Smooth muscle cell (in vitro differentiated cells): Measurements from ENCODE around the gene CXCL3. TPM values are rescaled to one million over a fixed set of nuclear protein-coding genes. Genes with fewer than 3 reads are reported as not detected.
A peak's percentile ranks its signal among the peaks of the same experiment; 100 is the strongest.

ENCODE experiments used
- DNase-seq: peaks from one replicate; lab custom pipeline; 2025; ENCODE audit not compliant: unreplicated experiment; lab: John Stamatoyannopoulos, UW
- H2AFZ ChIP-seq: fragments of 200-600 bp; sonication (generic); 2 replicates; pipeline ENCODE4 v1.6.0; 2016; ENCODE audit warnings: antibody characterized with exemption, low read depth, mild to moderate bottlenecking
- H3F3A ChIP-seq: fragments of 200-600 bp; sonication (generic); 2 replicates; pipeline ENCODE4 v1.6.0; 2017; ENCODE audit warnings: antibody characterized with exemption, low read depth
- H3K27ac ChIP-seq: fragments of 200-600 bp; sonication (generic); 2 replicates; pipeline ENCODE4 v1.5.1; 2016; ENCODE audit warnings: low read depth, mild to moderate bottlenecking
- H3K27me3 ChIP-seq: fragments of 200-600 bp; sonication (generic); 2 replicates; pipeline ENCODE4 v1.6.1; 2016; ENCODE audit warnings: low read depth, mild to moderate bottlenecking
- H3K36me3 ChIP-seq: fragments of 200-600 bp; sonication (generic); 2 replicates; pipeline ENCODE4 v1.5.1; 2016; ENCODE audit warnings: low read depth
- H3K4me1 ChIP-seq: fragments of 200-600 bp; sonication (generic); 2 replicates; pipeline ENCODE4 v1.5.1; 2016; ENCODE audit warnings: low read depth
- H3K4me2 ChIP-seq: fragments of 200-600 bp; sonication (generic); 2 replicates; pipeline ENCODE4 v1.6.0; 2016; ENCODE audit warnings: mild to moderate bottlenecking
- H3K4me3 ChIP-seq: fragments of 200-600 bp; sonication (generic); 2 replicates; pipeline ENCODE4 v1.5.1; 2016; ENCODE audit warnings: mild to moderate bottlenecking
- H3K79me2 ChIP-seq: fragments of 200-600 bp; sonication (generic); 2 replicates; pipeline ENCODE4 v1.6.0; 2016; ENCODE audit warnings: low read depth, mild to moderate bottlenecking
- H3K9ac ChIP-seq: fragments of 200-600 bp; sonication (generic); 2 replicates; pipeline ENCODE4 v1.6.0; 2016; ENCODE audit warnings: low read depth
- H3K9me3 ChIP-seq: fragments of 200-600 bp; sonication (generic); replicated peaks from 2 replicates; pipeline ENCODE4 v1.5.1; 2016; ENCODE audit warnings: low read depth
- H4K20me1 ChIP-seq: fragments of 200-600 bp; sonication (generic); 2 replicates; pipeline ENCODE4 v1.6.0; 2016; ENCODE audit warnings: low read depth
- WGBS: methylation state at CpG from one replicate; pipeline ENCODE4 v1.1.7; 2016; ENCODE audit warnings: low lambda C conversion rate; 5-methylcytosine and 5-hydroxymethylcytosine counted together
- polyA plus RNA-seq: library from polyadenylated mRNA; unstranded; fragments of >200 nt; fragmentation: Nextera tagmentation; extraction: Ambion mirVana; gene quantifications from 2 replicates; pipeline ENCODE4 v1.2.1, GENCODE V29; 2016
- total RNA-seq: library from RNA; depleted of rRNA; stranded (reverse); fragments of >200 nt; gene quantifications from 2 replicates; pipeline ENCODE4 v1.2.3, GENCODE V29; 2014
- TF ChIP-seq, protein P1 (sequence below): fragments of 200-600 bp; sonication (generic); IDR thresholded peaks from 2 replicates; pipeline ENCODE4 v1.5.1; 2017; ENCODE audit warnings: borderline replicate concordance, mild to moderate bottlenecking, antibody characterized with exemption; ENCODE audit not compliant: insufficient read depth, poor library complexity, severe bottlenecking

CXCL3 gene
- total and polyA plus RNA-seq, 2 experiments from 2014 or later, result 1.6 to 5.6 TPM

DNA sequence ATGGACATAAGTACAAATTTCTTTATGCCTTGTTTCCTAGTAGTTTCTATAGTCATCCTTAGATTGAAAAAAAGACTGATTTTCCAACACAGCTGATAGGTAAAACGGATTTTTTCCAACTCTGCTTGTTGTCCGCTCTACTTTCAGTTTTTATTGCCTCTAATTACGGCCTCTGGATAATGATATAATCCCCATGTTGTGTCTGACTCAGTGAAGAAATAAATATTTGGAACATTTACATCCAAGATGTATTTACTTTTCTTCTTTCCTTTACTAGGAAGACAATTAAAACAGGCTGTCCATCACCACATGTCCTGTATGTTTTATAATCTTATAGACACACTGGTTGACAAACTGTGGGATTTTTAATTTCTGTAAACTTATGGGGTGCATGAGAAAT is 6.8 kb upstream of the CXCL3 start:
- Histone ChIP-seq H3K9me3 (no peaks in the 10 kb centered on the region), H4K20me1 (no peaks in the 10 kb centered on the region), H3K4me1 (no peaks in the 10 kb centered on the region), H3K36me3 (no peaks in the 10 kb centered on the region), H3K9ac (peak overlapping the region; percentile 9), H3K4me2 (peak overlapping the region; percentile 21), H3K27me3 (peaks cover 4% of the 10 kb centered on the region), H3K4me3 (no peak overlapping the region), H3F3A (no peaks in the 10 kb centered on the region), H2AFZ (no peak overlapping the region), H3K27ac (no peak overlapping the region), H3K79me2 (no peaks in the 10 kb centered on the region)
- WGBS, result 48% methylated on average over 3 of the region's 3 CpGs
- TF ChIP-seq, protein P1, sequence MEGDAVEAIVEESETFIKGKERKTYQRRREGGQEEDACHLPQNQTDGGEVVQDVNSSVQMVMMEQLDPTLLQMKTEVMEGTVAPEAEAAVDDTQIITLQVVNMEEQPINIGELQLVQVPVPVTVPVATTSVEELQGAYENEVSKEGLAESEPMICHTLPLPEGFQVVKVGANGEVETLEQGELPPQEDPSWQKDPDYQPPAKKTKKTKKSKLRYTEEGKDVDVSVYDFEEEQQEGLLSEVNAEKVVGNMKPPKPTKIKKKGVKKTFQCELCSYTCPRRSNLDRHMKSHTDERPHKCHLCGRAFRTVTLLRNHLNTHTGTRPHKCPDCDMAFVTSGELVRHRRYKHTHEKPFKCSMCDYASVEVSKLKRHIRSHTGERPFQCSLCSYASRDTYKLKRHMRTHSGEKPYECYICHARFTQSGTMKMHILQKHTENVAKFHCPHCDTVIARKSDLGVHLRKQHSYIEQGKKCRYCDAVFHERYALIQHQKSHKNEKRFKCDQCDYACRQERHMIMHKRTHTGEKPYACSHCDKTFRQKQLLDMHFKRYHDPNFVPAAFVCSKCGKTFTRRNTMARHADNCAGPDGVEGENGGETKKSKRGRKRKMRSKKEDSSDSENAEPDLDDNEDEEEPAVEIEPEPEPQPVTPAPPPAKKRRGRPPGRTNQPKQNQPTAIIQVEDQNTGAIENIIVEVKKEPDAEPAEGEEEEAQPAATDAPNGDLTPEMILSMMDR, result no peak
- DNase-seq, result no peak

DNA sequence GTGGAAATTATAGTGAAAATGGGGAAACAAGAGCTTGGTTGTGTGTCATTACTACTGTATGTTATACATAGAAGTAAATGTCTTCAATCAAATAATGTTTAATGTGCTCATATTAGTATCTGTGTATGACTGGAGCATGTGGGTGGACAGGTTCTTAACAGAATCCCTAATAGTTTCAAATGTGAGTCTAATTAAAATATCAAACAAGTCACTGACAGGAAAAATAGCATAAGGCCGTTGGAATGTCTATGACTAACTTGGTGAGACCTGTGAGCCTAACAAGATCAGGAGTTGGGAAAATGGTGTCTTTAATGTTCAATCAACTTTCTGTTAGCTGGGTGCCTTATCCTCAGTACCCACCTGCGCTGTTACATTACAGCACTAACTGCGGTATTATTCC is 6.2 kb upstream of the CXCL3 start:
- H3K36me3 ChIP-seq, result no peaks in the 10 kb centered on the region
- WGBS, result 83% methylated on average over 3 of the region's 3 CpGs
- no peak overlapping the region for H2AFZ ChIP-seq
- H3K9ac ChIP-seq, result peak overlapping the region; percentile 9
- no peak overlapping the region for H3K4me3 ChIP-seq
- H4K20me1 ChIP-seq, result no peaks in the 10 kb centered on the region
- H3K79me2 ChIP-seq, result no peaks in the 10 kb centered on the region
- no peaks in the 10 kb centered on the region for H3K4me1 ChIP-seq
- no peaks in the 10 kb centered on the region for H3F3A ChIP-seq
- no peak overlapping the region for H3K27ac ChIP-seq
- H3K9me3 ChIP-seq, result no peaks in the 10 kb centered on the region
- TF ChIP-seq, protein P1, result no peak
- no peak for DNase-seq
- H3K27me3 ChIP-seq, result peaks cover 9% of the 10 kb centered on the region
- peak overlapping the region; percentile 21 for H3K4me2 ChIP-seq

DNA sequence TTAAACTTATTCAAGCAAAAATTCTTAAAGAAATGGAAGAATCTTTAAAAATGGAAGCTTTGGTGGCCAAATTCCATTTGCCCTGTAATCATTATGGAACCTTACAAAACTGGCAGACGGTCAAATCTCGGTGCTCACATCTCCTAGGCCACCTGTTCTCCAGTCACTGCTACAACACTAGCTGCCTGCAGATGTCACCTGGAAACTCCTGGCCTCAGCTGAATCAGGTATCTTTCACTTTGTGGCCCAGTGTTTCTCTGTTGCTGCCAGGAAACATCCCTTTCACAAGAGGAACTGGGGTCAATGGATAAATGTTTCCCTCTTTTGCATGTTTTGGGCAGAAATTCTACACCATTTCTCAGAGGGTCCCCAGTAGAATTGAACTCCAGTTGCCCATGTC is 4.2 kb upstream of the CXCL3 start:
- TF ChIP-seq, protein P1, result no peak
- Histone ChIP-seq H2AFZ (no peak overlapping the region), H3K4me3 (no peak overlapping the region), H3K4me2 (no peak overlapping the region), H3K27me3 (peaks cover 12% of the 10 kb centered on the region), H3K9me3 (no peaks in the 10 kb centered on the region), H3K79me2 (no peaks in the 10 kb centered on the region), H3K9ac (no peak overlapping the region), H3F3A (no peaks in the 10 kb centered on the region), H3K27ac (no peak overlapping the region), H4K20me1 (no peaks in the 10 kb centered on the region), H3K36me3 (no peaks in the 10 kb centered on the region), H3K4me1 (peaks cover 5% of the 10 kb centered on the region)
- WGBS, result 82% methylated on average over 2 of the region's 2 CpGs
- no peak for DNase-seq

DNA sequence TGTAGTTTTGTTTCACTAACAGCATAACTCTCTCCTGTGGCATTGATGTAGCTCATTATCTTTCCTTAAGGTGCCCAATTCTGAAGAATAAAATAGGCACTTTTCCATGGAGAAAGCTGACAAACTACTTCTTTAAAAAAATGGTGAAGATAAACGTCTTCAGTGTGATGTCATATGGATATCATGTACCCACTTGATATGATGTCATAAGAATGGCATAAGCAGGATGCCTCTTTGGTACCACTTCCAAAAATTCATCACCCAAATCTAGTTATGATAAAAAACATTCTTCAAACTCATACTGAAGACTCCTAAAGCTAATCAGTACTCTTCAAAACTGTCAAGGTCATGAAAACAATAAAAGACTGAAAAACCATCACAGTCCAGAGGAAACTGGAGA is 2.9 kb upstream of the CXCL3 start:
- DNase-seq, result no peak
- Histone ChIP-seq H3K9ac (no peak overlapping the region), H3K4me3 (no peak overlapping the region), H3K27me3 (peaks cover 24% of the 10 kb centered on the region), H2AFZ (no peak overlapping the region), H3K9me3 (no peaks in the 10 kb centered on the region), H3K27ac (no peak overlapping the region), H3K36me3 (no peaks in the 10 kb centered on the region), H3K4me1 (peaks cover 5% of the 10 kb centered on the region), H3K4me2 (no peak overlapping the region), H4K20me1 (no peaks in the 10 kb centered on the region), H3F3A (no peaks in the 10 kb centered on the region), H3K79me2 (no peaks in the 10 kb centered on the region)
- TF ChIP-seq, protein P1, result no peak
- WGBS, result 67% methylated on average over 1 of the region's 1 CpG
